NAMALWA (cell line): ENCODE results near the gene USP12.
"Not testable (repeated sequence)": the region's sequence is repeated elsewhere in the genome, so short reads cannot be mapped to it uniquely, and the experiment has no call there.

Source experiments
- DNase-seq: peaks from one replicate; pipeline ENCODE4 v3.0.0-alpha.2; 2015; ENCODE audit warnings: low spot score

The USP12 gene

DNA sequence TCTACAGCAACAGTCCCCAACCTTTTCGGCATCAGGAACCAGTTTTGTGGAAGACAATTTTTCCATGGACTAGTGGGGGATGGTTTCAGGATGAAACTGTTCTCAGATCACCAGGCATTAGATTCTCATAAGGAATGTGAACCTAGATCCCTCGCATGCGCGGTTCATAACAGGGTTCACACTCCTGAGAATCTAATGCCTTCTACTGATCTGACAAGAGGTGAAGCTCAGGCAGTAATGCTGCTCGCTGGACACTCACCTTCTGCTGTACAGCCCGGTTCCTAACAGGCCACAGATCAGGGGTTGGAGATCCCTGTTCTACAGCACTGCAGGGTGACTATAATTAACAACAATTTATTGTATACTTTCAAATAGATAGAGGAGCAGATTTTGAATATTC lies 21.9 kb downstream of the USP12 start:
- no peak for DNase-seq

DNA sequence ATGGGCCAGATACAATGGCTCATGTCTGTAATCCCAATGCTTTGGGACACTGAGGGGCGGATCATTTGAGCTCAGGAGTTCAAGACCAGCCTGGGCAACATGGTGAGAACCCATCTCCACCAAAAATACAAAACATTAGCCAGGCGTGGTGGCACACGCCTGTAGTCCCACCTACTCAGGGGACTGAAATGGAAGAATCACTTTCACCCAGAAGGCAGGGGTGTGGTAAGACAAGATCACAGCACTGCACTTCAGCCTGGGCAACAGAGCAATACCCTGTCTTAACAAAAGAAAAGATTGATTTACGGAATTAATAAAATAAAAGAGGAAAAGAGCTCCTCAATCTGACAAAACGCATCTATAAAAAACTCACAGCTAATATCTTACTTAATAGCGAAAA lies 22.7 kb downstream of the USP12 start:
- no peak for DNase-seq

DNA sequence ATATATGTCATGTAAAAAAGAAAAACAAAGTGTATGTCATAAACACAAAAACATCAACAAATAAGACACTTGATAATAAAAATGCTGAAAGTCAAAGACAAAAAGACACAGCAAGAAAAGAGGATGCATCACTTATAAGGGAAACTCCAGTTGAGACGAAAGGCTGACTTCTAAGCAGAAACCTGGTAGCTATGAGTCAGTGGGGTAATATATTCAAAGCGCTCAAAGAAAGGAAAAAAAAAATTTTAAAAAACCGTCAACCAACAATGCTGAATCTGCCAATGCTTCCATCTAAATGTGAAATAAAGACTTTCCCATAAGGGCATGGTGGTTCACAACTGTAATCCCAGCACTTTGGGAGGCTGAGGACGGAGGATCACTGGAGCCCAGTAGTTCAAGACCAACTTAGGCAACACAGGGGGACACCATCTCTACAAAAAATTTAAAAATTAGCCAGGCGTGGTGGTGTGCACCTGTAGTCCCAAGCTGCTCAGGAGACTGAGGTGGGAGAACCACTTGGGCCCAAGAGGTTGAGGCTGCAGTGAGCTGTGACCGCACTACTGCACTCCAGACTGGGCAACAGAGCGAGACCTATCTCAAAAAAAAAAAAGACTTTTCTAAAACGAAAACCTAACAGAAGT lies 24.0 kb downstream of the USP12 start:
- peak; percentile 29 for DNase-seq

DNA sequence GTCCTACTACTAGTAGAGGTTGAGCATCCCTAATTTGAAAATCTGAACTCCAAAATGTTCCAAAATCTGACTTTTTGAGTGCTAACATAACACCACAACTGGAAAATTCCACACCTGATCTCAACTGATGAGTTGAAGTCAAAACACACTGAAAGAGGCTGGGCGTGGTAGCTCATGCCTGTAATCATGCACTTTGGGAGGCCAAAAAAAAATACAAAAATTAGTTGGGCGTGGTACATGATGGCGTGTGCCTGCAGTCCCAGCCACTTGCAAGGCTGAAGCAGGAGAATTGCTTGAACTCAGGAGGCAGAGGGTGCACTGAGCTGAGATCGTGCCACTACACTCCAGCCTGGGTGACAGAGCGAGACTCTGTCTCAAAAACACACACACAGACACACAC lies 29.9 kb downstream of the USP12 start:
- no peak for DNase-seq

DNA sequence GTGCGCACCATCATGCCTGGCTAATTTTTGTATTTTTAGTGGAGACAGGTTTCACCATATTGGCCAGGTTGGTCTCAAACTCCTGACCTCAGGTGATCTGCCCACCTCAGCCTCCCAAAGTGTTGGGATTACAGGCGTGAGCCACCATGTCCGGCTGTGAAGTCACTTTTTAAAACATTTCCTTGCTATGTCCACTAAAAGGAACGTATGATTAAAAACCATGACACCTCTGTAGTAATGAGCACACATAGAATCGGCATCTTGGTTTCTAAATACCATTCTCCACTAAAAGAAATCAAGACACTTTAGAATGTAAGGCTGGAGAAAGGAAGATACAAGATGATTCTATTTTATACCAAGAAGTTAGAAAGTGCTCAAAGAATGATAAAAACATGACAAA lies 30.5 kb downstream of the USP12 start:
- DNase-seq = not testable (repeated sequence)

DNA sequence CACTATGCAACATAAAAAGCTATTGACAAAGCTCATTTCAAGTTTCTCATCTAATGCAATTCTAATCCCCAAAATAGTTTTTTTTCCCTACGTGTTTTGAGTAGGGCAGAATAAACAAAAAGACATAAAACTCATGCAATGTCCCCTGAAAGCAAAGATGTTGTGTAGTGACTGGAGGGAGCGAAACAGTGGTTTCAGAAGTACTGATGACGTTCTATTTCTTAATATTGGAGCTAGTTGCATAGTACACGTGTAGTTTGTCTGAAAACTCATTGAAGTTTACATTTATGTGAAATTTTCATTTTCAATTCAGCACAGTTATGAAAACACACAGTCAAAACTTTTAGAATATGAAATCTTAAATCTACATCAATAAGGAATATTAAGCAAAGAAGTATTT lies 31.6 kb downstream of the USP12 start:
- DNase-seq = no peak

DNA sequence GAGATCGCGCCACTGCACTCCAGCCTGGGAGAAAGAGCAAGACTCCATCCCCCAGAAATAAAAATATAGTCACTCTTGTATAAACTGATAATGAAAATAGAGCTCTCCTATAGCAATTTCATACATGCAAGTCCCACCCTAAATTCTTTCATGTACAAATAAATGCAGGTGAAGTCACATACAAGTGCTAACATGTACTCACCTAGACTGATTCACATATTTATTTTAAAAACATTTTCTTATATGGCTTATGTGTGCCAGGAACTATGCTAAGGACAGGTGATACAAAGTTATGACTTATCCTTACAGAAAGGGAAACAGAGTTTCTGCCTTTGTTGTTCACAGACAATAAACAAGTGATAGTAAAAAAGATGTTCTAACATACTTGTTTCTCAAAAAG lies 32.0 kb downstream of the USP12 start:
- DNase-seq = no peak

DNA sequence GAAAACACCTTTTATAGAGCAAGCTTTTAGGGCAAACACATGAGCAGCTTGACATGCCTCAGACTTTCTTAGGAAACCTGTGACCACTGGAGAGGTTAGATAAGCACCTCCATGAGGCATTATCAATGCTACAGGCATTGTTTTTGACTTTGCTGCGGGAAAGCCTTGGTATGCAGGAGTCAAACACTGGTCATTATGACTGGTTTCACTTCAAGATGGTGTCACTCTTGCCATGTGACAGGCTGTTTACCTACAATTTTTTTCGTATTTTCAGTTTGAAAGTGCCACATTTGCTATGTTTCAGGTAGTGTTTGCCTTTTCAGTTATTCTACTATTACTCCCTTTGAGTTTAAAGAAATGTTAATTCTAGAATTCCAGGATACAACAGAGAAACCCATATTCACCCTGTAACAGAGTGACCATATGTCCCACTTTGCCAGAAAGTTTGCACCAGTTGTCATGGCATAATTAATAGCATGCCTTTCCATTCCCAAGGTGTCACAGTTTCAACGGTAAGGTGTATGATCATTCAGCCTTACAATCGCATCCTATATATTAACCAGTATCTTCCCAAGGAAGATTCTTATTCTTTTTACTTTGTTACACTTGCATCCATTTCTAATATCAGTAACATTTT lies 33.0 kb downstream of the USP12 start:
- DNase-seq = no peak

DNA sequence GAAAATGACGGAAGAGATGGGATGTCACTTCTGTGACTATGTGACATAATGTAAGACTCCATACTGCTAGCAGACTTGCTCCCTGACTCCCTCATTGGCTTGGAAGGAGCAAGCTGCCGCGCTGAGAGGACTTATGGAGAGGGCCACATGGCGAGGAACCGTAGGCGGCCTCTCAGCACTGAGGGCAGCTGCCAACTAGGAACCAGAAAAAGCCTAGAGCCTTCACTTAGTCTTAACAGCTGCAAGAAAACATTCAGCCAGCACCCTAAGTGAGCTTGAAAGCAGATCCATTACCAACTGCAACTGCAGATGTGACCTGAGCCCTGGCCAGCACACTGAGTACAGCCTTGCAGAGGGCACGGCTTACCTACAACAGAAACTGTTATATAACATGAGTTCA lies 33.9 kb downstream of the USP12 start:
- no peak for DNase-seq

DNA sequence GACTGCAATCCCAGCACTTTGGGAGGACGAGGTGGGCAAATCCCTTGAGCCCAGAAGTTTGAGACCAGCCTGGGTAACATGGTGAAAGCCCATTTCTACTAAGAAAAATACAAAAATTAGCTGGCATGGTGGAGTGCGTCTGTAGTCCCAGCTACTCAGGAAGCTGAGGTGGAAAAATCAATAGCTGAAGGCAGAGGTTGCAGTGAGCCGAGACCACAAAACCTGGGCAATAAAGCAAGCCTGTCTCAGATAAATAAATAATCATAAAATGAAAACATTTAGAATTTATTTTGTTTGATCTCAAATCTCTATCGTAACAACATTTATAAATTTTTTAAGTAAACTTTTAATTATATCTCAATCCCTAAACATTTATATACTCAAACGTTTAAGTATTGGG lies 36.6 kb downstream of the USP12 start:
- DNase-seq = no peak

DNA sequence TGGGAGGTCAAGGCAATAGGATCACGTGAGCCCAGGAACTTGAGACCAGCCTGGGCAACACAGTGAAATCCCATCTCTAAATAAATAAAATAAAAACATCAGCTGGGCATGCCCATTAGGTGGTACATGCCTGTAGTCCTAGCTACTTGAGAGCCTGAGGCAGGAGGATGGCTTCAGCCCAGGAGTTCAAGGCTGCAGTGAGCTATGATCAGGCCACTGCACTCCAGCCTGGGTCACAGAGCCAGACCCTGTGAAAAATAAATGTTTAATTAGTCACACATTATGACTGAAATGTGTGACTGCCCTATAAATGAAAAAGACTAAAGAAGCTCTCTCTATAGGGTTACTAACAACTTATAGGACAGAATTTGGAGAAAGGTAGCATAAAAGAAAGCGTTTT lies 37.7 kb downstream of the USP12 start:
- no peak for DNase-seq

DNA sequence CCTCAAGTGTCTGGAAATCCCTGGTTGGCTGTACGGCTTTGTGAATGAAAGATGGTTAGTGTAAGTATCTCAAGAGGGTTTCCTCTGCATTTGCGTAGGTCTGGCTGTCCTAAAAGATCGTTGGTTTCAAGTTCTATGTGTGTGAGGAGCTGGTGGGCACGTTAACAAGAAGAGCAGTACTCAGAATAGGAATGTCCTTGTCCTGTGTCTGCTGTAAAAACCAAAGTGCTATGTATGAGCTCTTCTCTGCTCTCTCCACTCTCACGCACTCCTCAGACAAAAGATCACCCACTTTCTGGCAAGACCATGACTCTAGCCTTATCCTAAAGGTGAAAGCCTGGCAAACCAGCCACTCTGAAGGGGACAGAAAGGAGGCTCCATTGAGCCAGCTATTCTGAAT lies 39.1 kb downstream of the USP12 start:
- no peak for DNase-seq

DNA sequence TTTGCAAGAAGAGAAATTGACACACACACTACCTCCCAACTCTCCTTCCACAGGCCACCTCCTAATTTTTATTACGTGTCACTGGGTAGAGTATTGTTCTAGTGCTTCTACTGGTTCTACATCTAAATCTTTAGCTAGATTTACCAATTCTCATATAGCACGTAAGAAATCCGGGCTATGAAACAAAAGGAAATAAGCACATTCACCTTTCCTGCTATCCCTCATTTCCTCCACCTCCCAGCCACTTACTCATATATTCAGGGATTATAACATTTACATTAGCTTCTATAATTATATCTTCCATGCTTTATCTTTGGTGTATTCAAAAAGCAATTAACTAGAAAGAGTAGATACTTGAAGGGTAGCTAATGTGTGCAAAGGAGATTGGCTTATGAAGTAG lies 39.7 kb downstream of the USP12 start:
- DNase-seq = no peak

DNA sequence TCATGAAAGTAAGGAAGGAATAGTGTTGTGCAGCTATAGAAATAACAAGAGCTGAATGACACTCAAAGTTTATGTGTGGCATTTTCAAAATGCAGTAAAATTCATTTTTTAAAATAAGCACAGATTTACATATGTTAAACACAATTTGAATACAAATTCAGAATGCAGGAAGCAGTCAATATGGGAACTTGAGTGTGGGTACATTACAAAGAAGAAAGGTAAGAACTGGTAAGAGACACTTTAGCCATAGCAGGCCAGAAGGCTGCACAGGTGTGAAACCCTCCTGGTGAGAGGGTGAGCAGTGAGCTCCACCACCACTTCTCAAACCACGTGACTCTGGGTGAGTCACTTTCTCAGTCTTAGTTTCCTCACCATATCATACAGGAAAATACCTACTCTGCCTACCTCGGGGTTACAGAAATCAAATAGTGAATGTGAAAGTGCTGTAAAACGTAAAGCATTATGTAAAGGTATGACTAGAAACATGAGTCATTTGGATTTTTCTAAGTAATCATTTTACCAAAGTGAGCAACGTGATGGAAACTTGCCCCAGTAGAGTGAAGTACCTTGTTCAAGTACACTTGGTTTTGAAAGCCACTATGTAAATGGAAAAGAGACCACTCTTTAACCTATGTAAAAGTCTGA lies 40.5 kb downstream of the USP12 start:
- DNase-seq = peak; percentile 15

DNA sequence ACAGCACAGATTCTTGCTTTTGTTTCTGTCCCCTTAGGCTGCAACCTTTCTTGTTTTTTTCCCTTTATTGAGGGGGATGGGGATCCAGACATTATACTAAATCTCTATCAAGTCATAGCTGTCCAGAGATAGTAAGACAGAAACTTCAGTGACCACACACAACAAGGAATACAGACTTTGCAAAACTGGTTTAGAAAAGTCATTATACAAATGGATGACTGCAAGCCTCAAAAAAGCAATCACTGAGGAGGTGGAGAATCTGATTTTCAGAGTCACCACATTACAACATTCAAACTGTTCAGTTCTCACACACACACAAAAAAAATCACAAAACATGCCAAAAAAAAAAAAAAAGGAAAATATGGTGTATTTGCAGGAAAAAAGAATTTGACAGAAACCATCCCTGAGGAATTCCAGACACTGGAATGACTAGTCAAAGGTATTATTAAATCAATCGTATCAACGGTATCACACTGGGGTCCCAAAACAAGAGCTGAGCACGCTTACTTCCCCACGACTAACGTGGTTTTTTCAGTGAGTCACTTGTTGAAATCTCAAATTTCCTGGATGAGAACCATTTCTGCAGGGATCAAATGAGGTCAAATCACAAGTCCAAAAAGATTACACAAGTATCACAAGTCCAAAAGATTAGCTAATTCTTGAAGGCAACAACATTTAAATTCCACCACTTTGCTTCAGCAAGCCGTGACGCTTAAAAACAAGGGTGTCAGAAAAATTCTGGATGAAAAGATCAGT lies 41.2 kb downstream of the USP12 start:
- DNase-seq = no peak

DNA sequence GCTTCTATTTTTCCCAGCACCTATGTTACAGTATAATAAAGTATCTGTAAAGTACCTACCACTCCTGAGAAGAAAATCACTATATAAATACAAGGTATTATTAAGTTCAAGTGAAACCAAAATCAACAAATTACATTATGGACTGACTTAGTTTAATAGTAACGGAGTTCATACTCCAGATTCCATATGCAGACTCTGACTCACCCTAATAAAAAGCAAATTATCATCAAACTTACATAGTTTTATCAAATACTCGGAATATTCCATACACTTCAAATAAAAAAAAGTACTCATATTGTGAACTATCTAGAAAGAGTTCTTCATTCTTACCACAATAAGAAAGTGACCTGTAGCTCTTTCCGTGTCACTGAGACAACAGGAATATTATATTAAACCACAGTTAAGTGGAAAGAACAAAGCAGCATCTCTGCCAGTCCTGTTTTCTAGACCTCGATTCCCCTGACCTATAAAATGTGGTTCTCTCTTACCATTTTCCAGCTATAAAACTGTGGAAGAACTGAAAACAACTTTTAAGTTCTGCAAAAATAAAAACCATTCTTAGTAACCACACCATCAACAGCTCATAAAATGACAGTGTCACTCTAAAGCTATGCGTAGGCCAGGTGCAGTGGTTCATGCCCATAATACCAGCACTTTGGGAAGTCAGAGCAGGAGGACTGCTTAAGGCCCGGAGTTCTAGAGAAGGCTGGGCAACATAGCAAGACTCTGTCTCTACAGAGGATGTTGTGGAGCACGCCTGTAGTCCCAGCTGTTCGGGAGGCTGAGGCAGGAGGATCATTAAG lies 42.6 kb downstream of the USP12 start:
- DNase-seq = no peak

DNA sequence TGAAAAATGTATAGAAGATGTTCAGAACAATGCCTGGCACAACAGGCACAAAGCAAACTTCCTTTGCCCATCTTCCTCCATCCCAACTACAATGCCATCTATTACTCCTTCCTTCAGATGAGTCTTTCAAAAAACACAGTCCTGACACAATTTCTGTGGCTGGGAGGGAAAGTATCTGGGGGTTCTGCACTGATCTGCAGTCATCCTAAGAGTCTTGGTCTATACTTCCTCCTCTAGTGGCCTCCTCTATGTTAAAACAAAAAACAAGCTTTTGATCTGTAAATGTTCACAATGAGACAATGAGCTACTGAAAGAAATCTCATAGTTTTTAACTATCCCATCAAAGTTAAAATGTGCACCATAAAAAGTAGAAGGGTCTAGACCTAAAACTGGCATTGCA lies 44.8 kb downstream of the USP12 start:
- no peak for DNase-seq

DNA sequence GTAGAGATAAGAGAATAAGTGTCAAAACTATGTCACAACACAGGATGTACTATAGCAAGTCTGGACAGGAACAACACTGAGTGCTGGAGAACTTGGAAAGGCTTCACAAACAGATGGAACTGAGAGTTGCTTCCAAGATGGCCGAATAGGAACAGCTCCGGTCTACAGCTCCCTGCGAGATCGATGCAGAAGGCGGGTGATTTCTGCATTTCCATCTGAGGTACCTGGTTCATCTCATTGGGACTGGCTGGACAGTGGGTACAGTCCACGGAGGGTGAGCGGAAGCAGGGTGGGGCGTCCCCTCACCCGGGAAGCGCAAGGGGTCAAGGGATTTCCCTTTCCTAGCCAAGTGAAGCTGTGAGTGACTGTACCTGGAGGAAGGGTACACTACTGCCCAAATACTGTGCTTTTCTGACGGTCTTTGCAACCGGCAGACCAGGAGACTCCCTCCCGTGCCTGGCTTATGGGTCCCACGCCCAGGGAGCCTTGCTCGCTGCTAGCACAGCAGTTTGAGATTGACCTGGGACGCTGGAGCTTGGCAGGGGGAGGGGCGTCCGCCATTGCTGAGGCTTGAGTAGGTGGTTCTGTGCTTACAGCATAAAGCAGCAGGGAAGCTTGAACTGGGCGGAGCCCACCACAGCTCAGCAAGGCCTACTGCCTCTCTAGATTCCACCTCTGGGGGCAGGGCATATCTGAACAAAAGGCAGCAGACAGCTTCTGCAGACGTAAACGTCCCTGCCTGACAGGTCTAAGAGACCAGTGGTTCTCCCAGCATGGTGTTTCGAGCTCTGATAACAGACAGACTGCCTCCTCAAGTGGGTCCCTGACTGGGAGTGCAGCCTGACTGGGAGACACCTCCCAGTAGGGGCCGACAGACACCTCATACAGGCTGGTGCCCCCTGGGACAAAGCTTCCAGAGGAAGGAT lies 46.0 kb downstream of the USP12 start:
- no peak for DNase-seq

DNA sequence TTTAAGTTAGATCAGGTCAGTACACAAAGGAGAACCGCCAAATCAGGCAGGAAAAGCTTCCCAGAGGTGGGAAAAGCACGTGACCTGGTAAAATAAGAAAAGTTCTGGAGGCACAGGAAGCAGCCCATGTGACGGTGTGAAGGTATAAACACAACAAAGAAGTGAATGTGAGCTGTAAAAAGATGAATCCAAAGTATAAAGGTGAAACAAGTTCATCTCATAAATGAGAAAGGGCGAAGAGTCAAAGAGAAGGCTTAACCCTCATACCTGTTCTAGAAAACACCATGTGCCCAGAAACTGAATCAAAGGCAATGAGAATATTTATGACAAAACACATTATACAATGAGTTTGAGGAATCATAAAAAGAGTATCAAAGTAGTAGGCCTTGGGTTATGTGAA lies 47.0 kb downstream of the USP12 start:
- DNase-seq = no peak

DNA sequence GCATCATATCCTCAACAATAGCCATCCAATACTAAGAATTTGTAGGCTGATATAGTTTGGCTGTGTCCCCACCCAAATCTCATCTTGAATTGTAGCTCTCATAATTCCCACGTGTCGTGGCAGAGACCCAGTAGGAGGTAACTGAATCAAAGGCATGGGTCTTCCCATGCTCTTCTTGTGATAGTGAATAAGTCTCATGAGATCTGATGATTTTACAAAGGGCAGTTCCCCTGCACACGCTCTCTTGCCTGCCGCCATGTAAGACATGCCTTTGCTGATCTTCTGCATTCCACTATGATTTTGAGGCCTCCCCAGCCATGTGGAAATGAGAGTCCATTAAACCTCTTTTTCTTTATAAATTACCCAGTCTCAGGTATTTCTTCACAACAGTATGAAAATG lies 48.2 kb downstream of the USP12 start:
- not testable (repeated sequence) for DNase-seq

DNA sequence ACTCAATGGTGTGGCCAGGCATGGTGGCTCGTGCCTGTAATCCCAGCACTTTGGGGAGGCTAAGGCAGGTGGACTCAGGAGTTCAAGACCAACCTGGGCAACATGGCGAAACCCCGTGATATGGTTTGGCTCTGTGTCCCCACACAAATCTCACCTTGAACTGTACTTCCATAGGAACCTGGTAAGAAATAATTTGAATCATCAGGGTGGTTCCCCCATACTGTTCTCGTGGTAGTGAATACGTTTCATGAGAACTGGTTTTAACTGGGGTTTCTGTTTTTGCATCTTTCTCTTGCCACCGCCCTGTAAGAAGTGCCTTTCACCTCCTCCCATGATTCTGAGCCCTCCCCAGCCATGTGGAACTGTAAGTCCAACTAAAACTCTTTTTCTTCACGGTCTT lies 49.6 kb downstream of the USP12 start:
- no peak for DNase-seq
